HL-60/S4 treated with retinoic acid at 250 ng/mL for 4 days and 3 days (cell line): ENCODE measurements around the gene ZMIZ1.

Source experiments
- in situ Hi-C: fragments of 300-500 bp; cut with MboI; formaldehyde crosslinking; loops from 2 replicates; pipeline ENCODE4 v1.7.0; 2022; ENCODE audit warnings: low sequenced_read_pairs

Gene ZMIZ1

DNA sequence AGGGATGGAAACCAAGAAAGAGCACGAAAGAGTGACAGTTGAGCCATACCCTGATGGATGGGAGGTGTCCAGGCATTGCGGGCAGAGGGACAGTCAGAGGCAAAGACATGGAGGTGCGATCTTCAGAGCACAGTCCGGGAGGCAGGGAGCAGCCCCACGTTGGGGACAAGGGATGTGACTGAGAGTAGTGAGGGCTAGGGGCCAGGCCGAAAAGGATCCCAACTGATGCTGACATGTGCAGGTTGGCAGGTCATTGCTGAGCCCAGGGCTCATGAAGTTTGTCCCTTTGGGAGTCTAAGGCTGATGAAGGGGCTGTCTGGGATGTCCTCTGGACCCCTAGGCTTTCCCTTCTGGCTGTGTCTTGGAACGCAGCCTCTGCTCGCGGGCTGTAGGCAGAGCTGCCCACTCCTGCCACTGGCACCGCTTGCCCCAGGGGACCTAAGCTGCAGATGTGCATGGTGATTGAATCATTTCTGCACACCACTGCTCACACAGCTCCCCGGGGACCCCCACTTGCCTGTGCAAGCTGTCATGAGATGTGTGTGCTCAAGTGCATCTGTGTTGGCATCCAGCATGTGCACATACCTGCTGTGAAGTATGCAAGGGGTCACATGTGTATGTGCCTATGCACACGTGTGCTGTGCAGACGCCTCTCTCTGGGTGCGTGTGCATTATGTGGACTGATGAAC lies 125.1 kb downstream of the ZMIZ1 start:
- in situ Hi-C loops: loop anchor here (10.0 kb wide), 1 partner anchor 1149 kb away; no protein-coding TSS in a partner anchor

DNA sequence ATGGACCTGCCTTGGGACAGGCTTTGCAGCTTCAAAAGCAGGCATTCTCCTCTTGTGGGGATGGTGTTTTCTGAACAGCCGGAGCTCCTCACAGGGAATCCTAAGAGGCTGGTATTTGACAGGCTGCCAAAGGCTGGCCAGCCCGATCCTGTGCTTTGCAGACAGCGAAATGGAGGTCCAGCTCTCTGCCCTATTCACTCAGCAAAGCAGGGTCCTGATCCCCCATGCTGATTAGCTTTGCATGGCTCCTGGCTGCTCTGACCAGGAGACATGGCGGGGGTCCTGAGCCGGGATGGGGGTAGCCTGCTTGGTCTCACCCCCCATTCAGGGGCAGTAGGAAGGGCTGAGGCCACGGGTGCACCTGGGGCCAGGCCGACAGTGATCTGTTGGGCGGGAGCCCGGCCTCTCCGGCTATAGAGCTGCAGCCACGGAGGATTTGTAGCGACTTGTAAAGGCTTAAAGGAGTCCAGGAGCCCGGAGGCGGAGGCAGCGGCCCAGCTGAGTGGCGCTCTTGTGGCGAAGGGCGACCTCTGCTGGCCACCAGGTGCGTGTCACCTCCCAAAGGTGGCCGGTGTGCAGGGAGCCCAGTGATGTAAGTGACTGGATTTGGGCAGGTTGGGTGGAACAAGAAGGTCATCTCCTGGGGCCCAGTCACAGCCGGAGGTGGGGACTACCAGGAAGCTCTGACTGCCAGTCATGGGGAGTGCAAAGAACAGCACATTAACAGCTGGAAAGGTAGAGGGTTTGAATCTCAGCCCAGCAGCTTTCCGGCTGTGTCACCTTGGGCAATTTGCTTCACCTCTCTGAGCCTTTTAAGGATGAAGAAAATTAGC lies 126.5 kb downstream of the ZMIZ1 start:
- in situ Hi-C loops: loop anchor here (10.0 kb wide), 1 partner anchor 1151 kb away; no protein-coding TSS in a partner anchor

DNA sequence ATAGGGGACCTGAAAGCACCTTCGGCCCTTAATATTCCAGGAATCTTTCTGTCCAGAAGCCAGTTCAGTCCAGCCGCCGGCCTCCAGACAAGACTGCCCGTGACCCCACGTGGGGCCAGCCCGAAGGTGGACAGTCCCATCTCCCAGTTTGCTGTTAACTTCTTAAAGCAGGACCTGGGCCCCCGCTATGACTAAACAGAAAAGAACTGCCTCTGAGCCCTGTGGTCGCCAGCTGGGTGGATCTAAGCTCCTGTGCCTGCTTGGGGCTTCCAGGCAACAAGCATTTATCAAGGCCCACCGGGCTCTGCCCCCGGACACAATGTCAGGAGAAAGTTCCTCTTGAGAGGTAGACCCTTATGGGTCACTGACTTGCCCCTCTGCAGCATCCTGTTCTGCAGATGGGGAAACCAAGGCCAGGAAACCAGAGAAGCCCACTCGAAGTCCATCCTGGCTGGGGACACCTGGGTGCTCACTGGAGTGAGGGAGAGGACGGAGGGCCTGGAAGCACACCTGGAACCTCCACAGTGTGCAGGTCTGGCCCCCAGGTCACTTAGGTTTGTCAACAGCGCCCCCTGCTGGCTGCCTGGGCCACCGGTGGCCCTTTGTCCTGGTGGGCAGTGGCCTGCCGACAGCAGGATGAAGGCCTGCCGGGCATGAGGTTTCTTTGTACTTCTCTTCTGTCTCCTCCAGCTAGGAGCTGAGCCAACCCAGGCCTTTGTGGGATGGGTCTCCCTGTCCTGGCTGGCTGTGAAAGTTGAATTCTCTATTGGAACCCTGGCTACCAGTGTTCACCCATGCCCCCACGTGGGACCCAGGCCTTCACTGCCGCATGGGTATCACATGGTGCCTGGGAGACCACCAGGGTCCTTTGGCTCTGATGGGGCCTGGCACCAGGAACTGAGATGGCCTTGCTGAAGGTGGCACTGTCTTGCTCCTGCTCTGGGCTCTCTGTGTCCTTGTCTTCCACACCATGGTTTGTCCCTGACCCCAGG lies 128.0 kb downstream of the ZMIZ1 start:
- in situ Hi-C loops: loop anchor here (10.0 kb wide), 1 partner anchor 1152 kb away; no protein-coding TSS in a partner anchor

DNA sequence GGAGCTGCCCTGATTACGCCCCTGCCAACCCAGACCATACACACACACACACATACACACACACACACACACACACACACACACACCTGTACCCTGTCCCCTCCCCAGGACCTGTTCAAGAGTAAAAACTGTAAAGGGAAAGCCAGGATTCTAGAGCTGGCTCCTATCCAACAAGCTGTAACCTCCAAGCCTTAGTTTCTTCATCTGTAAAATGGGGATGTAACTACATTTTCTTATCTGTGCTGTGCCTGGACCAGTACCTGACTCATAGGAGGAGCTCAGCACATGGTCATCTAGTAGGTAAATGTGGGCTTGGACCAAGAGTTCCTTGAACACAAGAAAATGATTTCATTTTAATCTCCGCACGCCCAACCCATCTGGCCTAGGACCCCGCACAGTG lies 128.8 kb downstream of the ZMIZ1 start:
- in situ Hi-C loops: loop anchor here (10.0 kb wide), 1 partner anchor 1153 kb away; no protein-coding TSS in a partner anchor

DNA sequence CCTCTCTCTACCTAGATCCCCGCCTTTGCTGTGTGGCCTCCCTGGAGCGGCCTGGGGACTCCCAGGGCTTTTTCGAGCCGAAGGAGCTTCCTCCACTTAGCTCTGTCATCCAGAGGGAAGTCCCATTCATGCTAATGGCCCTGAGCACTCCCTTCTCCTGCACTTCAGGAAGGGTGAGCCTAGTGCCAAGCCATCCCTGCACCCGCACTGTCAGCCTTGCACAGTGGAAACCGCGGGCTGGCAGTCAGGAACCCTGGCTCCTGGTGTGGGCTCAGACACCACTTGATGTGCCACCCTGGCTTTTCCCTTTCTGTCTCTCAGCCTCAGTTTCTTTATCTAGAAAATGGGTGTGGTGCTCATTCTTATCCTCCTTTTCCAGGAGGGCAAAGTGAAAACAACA lies 131.6 kb downstream of the ZMIZ1 start:
- in situ Hi-C loops: no loop called here

DNA sequence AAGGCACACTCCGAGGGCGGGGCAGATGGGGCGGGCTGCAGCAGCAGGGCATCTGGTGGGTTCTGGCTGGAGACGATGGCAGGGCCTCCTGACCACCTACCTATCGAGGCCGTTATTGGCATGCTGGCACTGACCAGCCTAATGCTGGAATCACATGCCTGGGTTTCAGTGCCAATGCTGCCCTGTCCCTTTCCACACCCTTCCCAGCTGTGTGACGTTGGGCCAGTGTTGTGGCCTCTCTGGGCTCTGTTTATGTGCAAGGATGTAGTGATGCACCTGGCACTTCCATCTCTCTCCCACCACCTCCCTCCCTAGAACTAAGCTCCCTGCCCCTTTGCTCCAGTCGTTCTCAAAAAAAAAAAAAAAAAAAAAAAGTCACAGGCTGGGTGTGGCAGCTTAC lies 132.9 kb downstream of the ZMIZ1 start:
- in situ Hi-C loops: no loop called here

DNA sequence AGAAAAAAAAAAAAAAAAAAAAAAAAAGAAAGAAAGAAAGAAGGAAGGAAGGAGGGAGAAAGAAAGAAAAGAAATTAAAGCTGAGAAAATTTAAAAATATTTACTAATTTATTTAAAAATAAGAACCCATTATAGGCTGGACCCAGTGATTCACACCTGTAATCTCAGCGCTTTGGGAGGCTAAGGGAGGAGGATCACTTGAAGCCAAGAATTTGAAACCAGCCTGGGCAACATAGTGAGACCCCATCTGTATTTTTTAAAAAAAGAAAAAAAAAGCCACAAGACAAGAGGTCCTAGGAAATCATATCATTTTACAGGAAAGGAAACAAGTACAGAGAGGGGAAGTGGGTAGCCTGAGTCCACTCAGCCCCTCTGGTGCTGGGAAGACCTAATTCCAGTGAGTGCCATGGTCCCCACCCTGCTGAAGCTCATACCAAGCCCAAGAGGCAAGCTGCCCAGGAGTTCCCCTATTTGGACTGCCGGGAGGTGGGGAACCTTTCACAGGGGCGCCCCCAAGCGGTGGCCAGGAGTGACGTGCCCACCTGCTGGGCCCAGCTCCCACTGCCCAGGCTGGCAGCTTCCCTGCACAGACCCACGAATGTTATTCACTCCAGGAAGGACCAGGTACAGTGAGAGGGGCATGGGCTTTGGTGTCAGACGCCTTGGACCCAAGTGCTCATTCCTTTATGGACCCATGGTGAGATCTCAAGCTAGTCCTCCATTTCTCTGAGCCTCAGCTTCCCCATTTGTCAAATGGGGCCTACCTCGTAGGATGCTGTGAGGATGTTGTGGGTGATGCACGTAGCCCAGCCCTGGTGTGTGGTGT lies 133.6 kb downstream of the ZMIZ1 start:
- in situ Hi-C loops: no loop called here

DNA sequence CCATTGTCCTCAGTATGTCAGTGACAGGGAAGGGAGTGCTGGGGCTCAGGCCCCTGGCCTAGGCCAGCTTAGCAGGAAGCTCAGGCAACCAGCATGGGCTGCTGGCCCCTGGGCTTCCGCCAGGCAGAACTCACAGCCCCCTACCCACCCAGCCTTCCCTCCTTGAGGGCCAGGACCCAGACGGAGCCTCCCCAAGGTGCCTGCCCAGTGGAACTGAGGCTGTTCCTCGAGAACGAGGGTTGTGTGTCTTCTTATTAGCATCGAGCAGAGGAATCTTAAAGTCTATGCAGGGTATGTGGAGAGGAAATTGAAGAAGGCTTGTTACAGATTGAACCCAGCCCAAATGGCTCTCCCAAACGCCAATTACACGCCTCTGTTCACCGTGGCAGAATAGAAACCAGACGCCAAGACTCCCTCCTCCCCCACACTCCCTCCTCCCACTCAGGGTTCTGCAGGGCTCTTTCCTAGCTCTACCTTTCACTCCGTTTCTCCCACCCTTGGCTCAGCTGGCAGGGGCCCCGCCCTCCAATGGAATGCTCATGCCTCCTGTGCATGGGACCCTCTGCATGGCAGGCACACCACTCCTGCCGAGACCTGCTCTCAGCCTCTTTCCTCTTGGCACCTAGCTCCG lies 134.4 kb downstream of the ZMIZ1 start:
- in situ Hi-C loops: no loop called here

DNA sequence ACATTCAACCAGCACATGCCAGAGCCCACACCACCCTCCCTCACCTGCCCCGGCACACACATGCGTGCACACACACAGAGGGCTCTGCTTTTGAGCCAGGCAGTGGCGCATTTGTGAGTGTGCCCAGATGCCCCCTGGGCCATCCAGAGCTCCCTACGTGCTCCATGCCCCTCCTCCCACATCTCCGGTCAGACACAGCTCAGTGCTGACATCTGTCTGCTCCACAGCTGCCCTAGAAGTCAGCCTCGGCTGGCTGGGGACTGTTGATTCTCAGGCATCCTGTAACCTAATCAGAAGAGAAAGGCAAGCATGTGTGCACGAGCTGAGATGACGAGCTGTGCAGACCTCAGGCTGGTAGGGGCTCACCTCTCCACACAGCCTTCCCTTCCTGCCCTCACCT lies 135.1 kb downstream of the ZMIZ1 start:
- in situ Hi-C loops: no loop called here

DNA sequence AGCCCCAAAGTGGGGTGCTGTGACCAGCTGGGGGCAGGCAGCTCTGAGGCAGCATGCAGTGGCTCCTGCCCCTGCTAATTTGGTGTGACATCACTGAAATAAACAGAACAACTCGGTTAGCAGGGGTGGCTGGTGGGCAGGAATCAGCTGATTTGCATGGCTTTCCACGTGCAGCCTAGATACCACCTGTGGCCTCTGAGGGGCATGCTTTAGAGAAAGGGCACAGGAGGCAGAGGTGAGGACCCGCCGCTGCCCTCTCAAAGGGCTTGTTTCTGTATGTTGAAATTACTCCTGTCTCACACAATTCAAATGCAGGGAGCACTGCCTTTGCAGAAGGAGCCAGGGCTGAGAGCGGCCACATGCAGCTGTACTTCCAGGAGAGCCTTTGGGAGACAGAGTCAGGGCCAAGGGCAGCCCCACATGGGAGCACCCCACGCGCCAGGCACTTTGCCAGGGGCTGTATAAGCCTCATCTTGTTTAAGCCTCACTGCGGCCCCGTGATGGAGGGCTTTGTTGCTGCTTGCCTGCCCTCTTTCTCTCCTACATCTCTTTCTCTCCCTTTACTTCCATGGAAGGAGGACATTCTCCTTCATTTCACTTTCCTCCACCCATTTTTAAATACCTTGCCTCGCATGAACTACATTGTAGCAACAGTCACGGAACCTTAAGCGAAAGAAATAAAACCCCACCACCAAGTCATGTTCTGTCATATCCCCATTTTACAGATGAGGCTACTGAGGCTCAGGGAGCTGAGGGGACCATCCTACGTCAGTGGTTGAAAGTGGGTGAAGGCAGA lies 137.7 kb downstream of the ZMIZ1 start:
- in situ Hi-C loops: no loop called here

DNA sequence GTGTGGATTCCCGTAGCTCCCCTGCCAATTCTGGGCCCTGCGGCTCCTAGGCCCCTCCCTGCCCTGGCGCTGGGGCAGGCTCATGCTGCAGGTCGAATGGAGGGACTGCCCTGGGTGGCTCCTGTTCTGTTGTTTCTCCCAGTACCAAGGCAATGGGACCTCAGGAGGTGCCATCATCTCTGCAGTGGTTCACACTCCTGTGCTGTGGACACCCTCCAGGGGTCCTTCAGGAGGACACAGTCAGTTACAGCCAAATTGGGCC lies 138.3 kb downstream of the ZMIZ1 start:
- in situ Hi-C loops: no loop called here

DNA sequence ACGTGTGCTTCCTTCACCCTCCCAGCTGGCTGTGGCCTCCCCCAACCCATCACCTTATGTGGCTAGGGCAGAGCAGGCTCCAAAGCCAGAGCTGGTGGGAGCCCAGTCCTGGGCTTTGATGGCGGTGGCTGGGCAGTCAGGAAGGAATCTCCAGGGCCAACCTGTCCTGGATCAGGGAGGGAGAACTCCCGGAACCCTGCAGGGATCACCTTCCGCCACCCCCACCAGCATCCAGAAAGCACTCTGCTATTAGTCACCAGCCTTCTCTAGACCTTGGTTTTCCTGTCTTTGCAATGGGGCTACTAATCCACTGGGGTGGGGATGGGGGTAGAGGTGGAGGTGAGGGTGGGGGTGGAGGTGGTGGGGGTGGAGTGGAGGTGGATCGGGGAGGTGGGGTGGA lies 139.0 kb downstream of the ZMIZ1 start:
- in situ Hi-C loops: no loop called here

DNA sequence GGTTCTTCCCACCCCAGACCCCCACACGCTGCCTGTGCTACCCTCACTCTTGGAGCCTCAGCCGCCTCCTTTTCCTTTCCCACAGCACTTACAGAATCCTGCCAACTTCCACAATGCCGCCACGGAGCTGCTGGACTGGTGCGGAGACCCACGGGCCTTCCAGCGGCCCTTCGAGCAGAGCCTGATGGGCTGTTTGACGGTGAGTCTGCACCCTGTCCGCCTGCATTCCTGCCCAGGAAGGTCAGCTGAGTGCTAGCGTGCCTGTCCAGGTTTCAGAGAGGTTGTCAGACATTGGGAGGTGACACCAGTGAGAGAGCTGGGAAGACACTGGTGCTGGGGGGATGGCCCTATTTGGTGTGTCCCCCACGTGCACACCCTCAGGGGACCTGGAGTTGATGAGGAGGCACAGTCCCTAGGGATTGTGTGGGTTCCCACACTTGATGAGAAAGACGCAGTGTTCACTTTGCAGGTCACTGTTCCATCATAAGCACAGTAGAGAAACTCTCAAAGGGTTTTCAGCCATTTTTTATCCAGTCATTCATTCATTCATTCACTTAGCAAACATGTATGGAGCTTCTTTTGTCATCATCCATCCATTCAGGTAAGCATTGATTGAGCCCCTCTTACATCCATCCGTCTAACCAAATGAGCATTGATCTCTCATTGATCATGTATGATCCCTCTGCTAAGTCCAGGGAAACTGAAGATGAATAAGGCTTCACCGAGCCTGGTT lies 139.7 kb downstream of the ZMIZ1 start:
- in situ Hi-C loops: no loop called here

DNA sequence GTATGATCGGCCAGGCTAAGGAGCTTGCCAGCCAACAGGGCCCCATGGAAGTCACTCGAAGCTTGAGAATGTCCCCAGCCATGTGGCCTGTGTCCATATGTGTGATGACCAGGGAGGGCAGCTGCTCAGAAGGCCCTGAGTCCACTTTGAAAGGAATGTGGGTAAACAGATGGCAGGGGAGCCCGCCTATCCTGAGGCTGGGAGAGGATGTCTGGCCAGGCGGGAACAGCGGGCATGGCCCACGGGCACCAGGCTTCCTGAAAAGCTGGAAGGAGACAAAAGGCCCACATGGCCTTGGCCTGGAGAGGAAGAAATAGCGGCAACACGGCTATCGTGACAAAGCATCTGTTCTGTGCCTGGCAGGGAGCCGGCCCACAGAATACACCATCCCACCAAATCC lies 140.6 kb downstream of the ZMIZ1 start:
- in situ Hi-C loops: no loop called here

DNA sequence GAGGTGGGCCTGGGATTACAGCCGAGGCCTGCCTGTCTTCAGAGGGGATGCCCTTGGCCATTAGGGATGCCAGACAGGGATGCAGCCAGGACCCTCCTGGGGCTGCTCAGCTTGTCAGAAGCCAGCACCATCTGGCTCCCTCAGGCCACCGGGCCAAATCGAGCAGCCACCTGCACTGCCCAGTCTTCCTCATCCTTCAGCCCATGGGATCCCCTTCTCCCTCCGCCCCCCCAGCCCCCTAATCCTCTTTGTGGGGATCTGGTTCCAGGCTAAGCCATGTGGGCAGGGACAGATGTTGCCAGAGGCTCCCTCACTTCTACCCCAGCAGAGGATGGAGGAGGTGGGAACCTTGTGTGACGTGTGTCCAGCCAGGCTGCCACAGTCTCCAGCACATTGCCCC lies 141.1 kb downstream of the ZMIZ1 start:
- in situ Hi-C loops: no loop called here

DNA sequence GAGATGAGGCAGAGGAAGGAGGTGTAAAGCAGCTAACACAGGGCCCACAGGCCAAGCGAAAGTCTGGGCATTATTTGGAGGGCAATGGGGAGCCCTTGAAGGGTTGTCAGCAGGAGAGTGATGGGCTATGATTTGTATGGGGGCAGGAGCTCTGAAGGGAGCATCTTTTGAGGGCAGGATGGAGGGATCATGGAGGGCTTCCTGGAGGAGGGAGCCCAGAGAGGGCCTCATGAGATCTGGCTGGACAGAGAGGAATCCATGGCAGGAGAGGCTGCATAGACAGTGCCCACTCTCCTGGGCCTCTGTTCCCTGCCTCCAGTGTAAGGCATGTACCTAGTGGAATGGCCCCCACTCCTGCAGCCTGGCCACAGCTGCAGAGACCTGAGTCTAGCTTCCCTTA lies 141.9 kb downstream of the ZMIZ1 start:
- in situ Hi-C loops: no loop called here

DNA sequence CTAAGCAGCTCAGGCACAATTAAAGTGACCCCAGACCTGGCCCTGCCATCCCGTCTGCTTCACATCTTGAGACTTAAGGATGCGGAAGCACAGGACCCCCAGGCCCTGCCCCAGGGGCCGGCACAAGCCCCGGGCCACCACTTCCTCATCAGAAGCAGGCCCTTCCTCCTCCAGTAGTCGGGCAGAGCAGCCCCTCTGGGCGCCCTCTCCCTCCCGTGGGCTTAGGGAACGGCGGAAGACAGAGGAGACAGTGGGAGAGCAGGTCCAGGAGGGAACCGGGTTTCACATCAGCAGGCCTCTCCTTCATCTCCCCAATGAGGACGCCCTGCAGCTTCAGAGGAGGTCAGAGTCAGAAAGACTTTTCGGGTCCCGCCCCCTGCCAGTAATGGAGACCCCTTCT lies 142.8 kb downstream of the ZMIZ1 start:
- in situ Hi-C loops: no loop called here

DNA sequence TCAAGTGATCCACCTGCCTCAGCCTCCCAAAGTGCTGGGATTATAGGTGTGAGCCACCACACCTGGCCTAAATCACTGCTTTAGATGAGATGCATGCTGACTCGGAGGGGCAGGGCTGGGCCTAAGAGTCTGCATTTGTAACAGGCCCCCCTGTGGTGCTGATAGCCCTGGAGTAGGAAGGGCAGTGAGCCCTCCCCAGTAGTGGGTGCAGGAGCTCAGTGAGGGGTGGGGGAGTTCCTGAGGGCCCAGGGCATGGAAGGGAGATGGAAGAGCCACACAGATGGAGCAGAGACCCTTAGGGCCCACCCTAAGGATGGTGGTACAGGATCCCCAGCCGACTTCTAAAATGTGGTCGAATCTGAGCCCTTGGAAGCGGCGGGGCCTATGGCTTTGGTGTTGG lies 146.8 kb downstream of the ZMIZ1 start:
- in situ Hi-C loops: no loop called here
